B cell (primary cell): Measurements from ENCODE around the gene ACOT11. TPM values are rescaled to one million over a fixed set of nuclear protein-coding genes. Genes with fewer than 3 reads are reported as not detected.
"Not testable (repeated sequence)": the region's sequence is repeated elsewhere in the genome, so short reads cannot be mapped to it uniquely, and the experiment has no call there.

Experiments
- ATAC-seq: fragments of 200-7000 bp; cut with Tn5 transposase; one replicate; pipeline ENCODE4 v1.10.0; 2021; ENCODE audit warnings: low read depth, mild to moderate bottlenecking, moderate number of reproducible peaks, moderate library complexity
- CTCF ChIA-PET: fragments of 350-600 bp; sonication (Branson Sonifier 250); formaldehyde crosslinking; loops from one replicate; lab custom pipeline; 2021; ENCODE audit warnings: antibody characterized with exemption, inconsistent platforms; lab: Charles Lee
- POLR2A ChIA-PET: fragments of 350-600 bp; sonication (Branson Sonifier 250); formaldehyde crosslinking; loops from one replicate; lab custom pipeline; 2021; ENCODE audit warnings: antibody characterized with exemption; lab: Charles Lee
- DNase-seq: peaks from one replicate; pipeline ENCODE4 v3.0.0; 2013
- H2AFZ ChIP-seq: 2 replicates; pipeline ENCODE4 v1.6.1; 2012; ENCODE audit warnings: mild to moderate bottlenecking, low read depth, low read length; ENCODE audit not compliant: insufficient read depth, poor library complexity, severe bottlenecking
- H3K27ac ChIP-seq, 2 donors: 1 replicate in 1 of 2; 2 replicates in 1 of 2; pipeline ENCODE4 v1.5.1; 2012 to 2013; ENCODE audit warnings: low read length in 2 of 2, mild to moderate bottlenecking in 2 of 2, moderate library complexity in 1 of 2
- H3K27me3 ChIP-seq, 4 experiments: fragments of 200-600 bp in 1 of 4; sonication (generic) in 1 of 4; replicated peaks in 1 of 4; 1 replicate in 2 of 4; 2 replicates in 2 of 4; pipeline versions ENCODE4 v1.6.1 to v1.7.0; 2013 to 2016; ENCODE audit warnings: low read length in 3 of 4, mild to moderate bottlenecking in 2 of 4, mixed read lengths in 1 of 4, moderate library complexity in 1 of 4; ENCODE audit not compliant: insufficient read depth in 4 of 4, control insufficient read depth in 3 of 4; ENCODE audit errors: control extremely low read depth in 1 of 4
- H3K36me3 ChIP-seq, 2 experiments: replicated peaks in 1 of 2; 1 replicate in 1 of 2; 2 replicates in 1 of 2; pipeline versions ENCODE4 v1.6.1 to v1.7.1; 2013; ENCODE audit warnings: low read length in 1 of 2; ENCODE audit not compliant: insufficient read depth in 2 of 2, control insufficient read depth in 1 of 2; ENCODE audit errors: control extremely low read depth in 1 of 2, extremely low read depth in 1 of 2
- H3K4me1 ChIP-seq, 2 donors: fragments of 200-600 bp in 1 of 2; sonication (generic) in 1 of 2; 1 replicate in 1 of 2; 2 replicates in 1 of 2; pipeline versions ENCODE4 v1.5.1 to v1.6.1; 2013 to 2017; ENCODE audit warnings: low read length in 2 of 2; ENCODE audit not compliant: control insufficient read depth in 2 of 2, insufficient read depth in 2 of 2
- H3K4me2 ChIP-seq: replicated peaks from 2 replicates; pipeline ENCODE3; 2012; ENCODE audit warnings: mild to moderate bottlenecking, low read depth, low read length; ENCODE audit not compliant: poor library complexity, severe bottlenecking
- H3K4me3 ChIP-seq, 5 experiments: fragments of 200-600 bp in 1 of 5; sonication (generic) in 1 of 5; 1 replicate in 3 of 5; 2 replicates in 2 of 5; pipeline versions ENCODE4 v1.5.1 to v1.7.0; 2011 to 2016; ENCODE audit warnings: low read length in 4 of 5, mild to moderate bottlenecking in 4 of 5, low read depth in 2 of 5, control low read depth in 1 of 5, moderate library complexity in 1 of 5; ENCODE audit not compliant: insufficient read depth in 1 of 5; ENCODE audit errors: control extremely low read depth in 1 of 5, extremely low read depth in 1 of 5
- H3K79me2 ChIP-seq: fragments of 200-600 bp; sonication (generic); one replicate; pipeline ENCODE4 v1.6.0; 2016; ENCODE audit warnings: low read length; ENCODE audit not compliant: control insufficient read depth, insufficient read depth
- H3K9ac ChIP-seq: fragments of 200-600 bp; sonication (generic); 2 replicates; pipeline ENCODE4 v1.6.1; 2017; ENCODE audit warnings: mild to moderate bottlenecking, low read length, moderate library complexity
- H3K9me3 ChIP-seq, 3 donors: one replicate each; pipeline versions ENCODE4 v1.6.1 to v1.7.1; 2013; ENCODE audit warnings: low read length in 2 of 3; ENCODE audit not compliant: control insufficient read depth in 2 of 3, insufficient read depth in 1 of 3; ENCODE audit errors: control extremely low read depth in 1 of 3
- H4K20me1 ChIP-seq: 2 replicates; pipeline ENCODE4 v1.6.0; 2012; ENCODE audit warnings: mild to moderate bottlenecking, low read length; ENCODE audit not compliant: insufficient read depth, control insufficient read depth, poor library complexity, severe bottlenecking
- H3K27ac Mint-ChIP-seq: one replicate; pipeline ENCODE4 v1.8.0; 2021; ENCODE audit warnings: mixed read lengths
- H3K27me3 Mint-ChIP-seq: one replicate; pipeline ENCODE4 v1.8.0; 2021; ENCODE audit warnings: mixed read lengths
- H3K4me1 Mint-ChIP-seq: one replicate; pipeline ENCODE4 v1.8.0; 2021; ENCODE audit warnings: mixed read lengths
- H3K4me3 Mint-ChIP-seq: one replicate; pipeline ENCODE4 v1.8.0; 2021; ENCODE audit warnings: mixed read lengths
- H3K9me3 Mint-ChIP-seq: one replicate; pipeline ENCODE4 v1.8.0; 2022; ENCODE audit warnings: mixed read lengths; ENCODE audit not compliant: insufficient read depth
- EZH2 ChIP-seq: IDR thresholded peaks from 2 replicates; pipeline ENCODE4 v1.6.1; 2012; ENCODE audit warnings: borderline replicate concordance, low read depth, mild to moderate bottlenecking, moderate library complexity, low read length; ENCODE audit not compliant: insufficient read depth, poor library complexity, severe bottlenecking
- WGBS: methylation state at CpG from one replicate; pipeline ENCODE4 v1.1.5; 2013; ENCODE audit warnings: missing lambda C conversion rate; ENCODE audit not compliant: insufficient coverage; 5-methylcytosine and 5-hydroxymethylcytosine counted together
- intact Hi-C: fragments of 100-400 bp; cut with micrococcal nuclease; formaldehyde crosslinking; loops from one replicate; pipeline ENCODE4 v1.10.0; 2022
- polyA plus RNA-seq: library from polyadenylated mRNA; depleted of rRNA; stranded (reverse); fragments of >200 nt; gene quantifications from 2 replicates; pipeline ENCODE4 v1.2.3, GENCODE V29; 2012
- total RNA-seq, 2 donors: library from RNA; stranded (reverse); fragments of 120-200 nt in 1 of 2; gene quantifications; 1 replicate in 1 of 2; 2 replicates in 1 of 2; pipeline versions ENCODE4 v1.2.3 to v1.2.4, GENCODE V29; 2013 to 2022
- TF ChIP-seq, protein P1 (sequence below): fragments of 200-600 bp; IDR thresholded peaks from one replicate; pipeline ENCODE4 v1.8.0; 2022; ENCODE audit warnings: antibody characterized with exemption, mild to moderate bottlenecking

ACOT11 gene
- total and polyA plus RNA-seq, 2 donors (not counting 1 experiment from before 2014, with no cell fraction given) = 0.03 to 0.07 TPM

DNA sequence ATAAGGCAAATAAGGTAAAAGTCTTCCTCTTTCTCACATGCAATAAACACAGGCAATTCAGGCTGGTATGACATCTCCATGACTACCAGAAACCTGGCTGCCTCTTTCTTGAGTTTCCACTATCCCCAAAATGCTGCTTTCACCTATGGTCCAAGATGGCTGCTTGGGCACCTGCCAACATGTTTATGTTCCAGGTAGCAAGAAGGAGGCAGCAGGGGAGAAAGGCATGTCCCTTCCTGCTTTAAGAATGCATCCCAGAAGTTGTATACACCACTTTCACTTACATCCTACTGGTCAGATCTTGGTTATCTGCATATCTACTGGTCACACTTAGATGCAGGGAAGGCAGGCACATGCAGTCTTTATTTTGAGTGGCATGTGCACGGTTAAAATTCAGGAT is 19.4 kb upstream of the ACOT11 start:
- Histone ChIP-seq H4K20me1 (no peaks in the 10 kb centered on the region), H3K27ac (no peak overlapping the region), H3K9me3 (no peaks in the 10 kb centered on the region), H3K9ac (no peak overlapping the region), H3K4me1 (no peaks in the 10 kb centered on the region), H3K79me2 (no peaks in the 10 kb centered on the region), H3K4me2 (no peak overlapping the region), H3K36me3 (no peaks in the 10 kb centered on the region), H3K4me3 (no peak overlapping the region), H2AFZ (no peak overlapping the region), H3K27me3 (no peaks in the 10 kb centered on the region)
- TF ChIP-seq EZH2 = no peak
- TF ChIP-seq, protein P1, sequence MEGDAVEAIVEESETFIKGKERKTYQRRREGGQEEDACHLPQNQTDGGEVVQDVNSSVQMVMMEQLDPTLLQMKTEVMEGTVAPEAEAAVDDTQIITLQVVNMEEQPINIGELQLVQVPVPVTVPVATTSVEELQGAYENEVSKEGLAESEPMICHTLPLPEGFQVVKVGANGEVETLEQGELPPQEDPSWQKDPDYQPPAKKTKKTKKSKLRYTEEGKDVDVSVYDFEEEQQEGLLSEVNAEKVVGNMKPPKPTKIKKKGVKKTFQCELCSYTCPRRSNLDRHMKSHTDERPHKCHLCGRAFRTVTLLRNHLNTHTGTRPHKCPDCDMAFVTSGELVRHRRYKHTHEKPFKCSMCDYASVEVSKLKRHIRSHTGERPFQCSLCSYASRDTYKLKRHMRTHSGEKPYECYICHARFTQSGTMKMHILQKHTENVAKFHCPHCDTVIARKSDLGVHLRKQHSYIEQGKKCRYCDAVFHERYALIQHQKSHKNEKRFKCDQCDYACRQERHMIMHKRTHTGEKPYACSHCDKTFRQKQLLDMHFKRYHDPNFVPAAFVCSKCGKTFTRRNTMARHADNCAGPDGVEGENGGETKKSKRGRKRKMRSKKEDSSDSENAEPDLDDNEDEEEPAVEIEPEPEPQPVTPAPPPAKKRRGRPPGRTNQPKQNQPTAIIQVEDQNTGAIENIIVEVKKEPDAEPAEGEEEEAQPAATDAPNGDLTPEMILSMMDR = no peak
- Mint-ChIP-seq H3K4me1 (no peaks in the 10 kb centered on the region), H3K27me3 (peaks cover 6% of the 10 kb centered on the region), H3K27ac (no peak overlapping the region), H3K4me3 (no peak overlapping the region), H3K9me3 (no peaks in the 10 kb centered on the region)
- POLR2A ChIA-PET = no interaction called here
- intact Hi-C loops = no loop called here
- CTCF ChIA-PET = no interaction called here
- DNase-seq (no peak), ATAC-seq (no peak)
- WGBS = no CpG with 5 or more reads among the region's 1 CpG

DNA sequence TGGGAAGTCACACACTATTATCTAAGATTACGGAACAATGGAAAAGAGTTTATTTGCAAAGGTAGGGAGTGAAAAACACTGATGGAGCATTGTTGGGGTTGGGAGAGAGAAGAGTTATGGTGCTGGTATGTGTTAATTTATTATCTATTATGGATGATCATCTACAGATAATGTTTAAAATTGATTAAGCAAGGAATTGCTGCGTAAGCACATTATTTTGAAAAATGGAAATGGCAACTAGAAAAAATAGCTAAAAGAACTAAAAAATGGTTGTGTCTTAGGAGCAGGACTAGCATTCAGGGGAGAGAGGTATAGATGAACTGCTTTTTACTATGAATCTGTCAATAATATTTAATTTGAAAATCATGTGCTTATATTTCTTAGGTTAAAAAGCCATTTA is 16.0 kb upstream of the ACOT11 start:
- no peaks in the 10 kb centered on the region for H3K27me3 ChIP-seq
- Mint-ChIP-seq H3K4me1 (no peaks in the 10 kb centered on the region), H3K4me3 (no peak overlapping the region), H3K9me3 (no peaks in the 10 kb centered on the region), H3K27ac (no peak overlapping the region), H3K27me3 (peaks cover 12% of the 10 kb centered on the region)
- no peaks in the 10 kb centered on the region for H3K36me3 ChIP-seq
- H3K79me2 ChIP-seq = no peaks in the 10 kb centered on the region
- DNase-seq (no peak), ATAC-seq (no peak)
- ChIA-PET POLR2A (no interaction called here), CTCF (no interaction called here)
- intact Hi-C loops = no loop called here
- H3K27ac ChIP-seq = no peak overlapping the region
- no peaks in the 10 kb centered on the region for H4K20me1 ChIP-seq
- no peak overlapping the region for H3K4me3 ChIP-seq
- H3K9ac ChIP-seq = no peak overlapping the region
- no peaks in the 10 kb centered on the region for H3K4me1 ChIP-seq
- H3K9me3 ChIP-seq = no peaks in the 10 kb centered on the region
- no peak overlapping the region for H3K4me2 ChIP-seq
- WGBS = 100% methylated on average over 1 of the region's 2 CpGs
- TF ChIP-seq, protein P1 = no peak
- TF ChIP-seq EZH2 = no peak
- H2AFZ ChIP-seq = no peak overlapping the region

DNA sequence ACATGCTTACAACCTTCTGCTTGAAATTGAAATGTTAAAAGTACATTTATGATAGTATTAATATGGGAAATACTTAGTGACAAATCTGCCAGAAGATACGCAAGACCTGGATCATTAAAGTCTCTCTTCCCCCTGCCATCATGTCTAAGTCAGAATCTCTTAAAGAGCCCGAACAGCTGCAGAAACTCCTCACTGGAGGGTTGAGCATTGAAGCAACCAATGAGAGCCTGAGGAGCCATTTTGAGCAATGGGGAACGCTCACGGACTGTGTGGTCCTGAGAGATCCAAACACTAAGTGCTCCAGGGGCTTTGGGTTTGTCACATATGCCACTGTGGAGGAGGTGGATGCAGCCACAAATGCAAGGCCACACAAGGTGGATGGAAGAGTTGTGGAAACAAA is 11.4 kb upstream of the ACOT11 start:
- H3K9me3 Mint-ChIP-seq, ATAC-seq: not testable (repeated sequence)
- 84% methylated on average over 3 of the region's 4 CpGs for WGBS

More for the DNA sequence above, 11.4 kb upstream of the ACOT11 start:
- H3K4me1 Mint-ChIP-seq, H3K27ac ChIP-seq, H2AFZ ChIP-seq, H3K4me3 Mint-ChIP-seq, H4K20me1 ChIP-seq, H3K27me3 ChIP-seq, H3K4me1 ChIP-seq, H3K36me3 ChIP-seq, H3K9me3 ChIP-seq, DNase-seq, intact Hi-C loops, H3K9ac ChIP-seq, CTCF ChIA-PET, H3K79me2 ChIP-seq, H3K4me2 ChIP-seq, H3K27ac Mint-ChIP-seq, H3K4me3 ChIP-seq, POLR2A ChIA-PET: not testable (repeated sequence)
- peaks cover 25% of the 10 kb centered on the region for H3K27me3 Mint-ChIP-seq
